ENCODE data around the gene JUP.

Gene JUP

GRCh38 chr17:41782142-41782541 is 4.4 kb downstream of the JUP start:
- TF ChIP-seq RAD21 (IDR thresholded peaks at IDR 0.05; ENCODE audit: low read depth) (no peak), CEBPB (IDR thresholded peaks at IDR 0.05) (no peak), TCF12 (IDR thresholded peaks at IDR 0.05; ENCODE audit: low read depth) (no peak), TAF1 (IDR thresholded peaks at IDR 0.05; ENCODE audit: low read depth) (no peak), TEAD4 (IDR thresholded peaks at IDR 0.05) (no peak), EGR1 (IDR thresholded peaks at IDR 0.05) (no peak), MAX (IDR thresholded peaks at IDR 0.05) (no peak)

- TF ChIP-seq ZBTB7A (IDR thresholded peaks at IDR 0.05; ENCODE audit: low read depth) = no peak
- TF ChIP-seq RAD21 (IDR thresholded peaks at IDR 0.05; ENCODE audit: low read depth) = no peak
These were observed 5.0 kb downstream of the JUP start for GRCh38 chr17:41781404-41782110.

GRCh38 chr17:41779954-41780353 is 6.6 kb downstream of the JUP start:
- TF ChIP-seq TEAD4 (IDR thresholded peaks at IDR 0.05) = no peak
- no peak for TF ChIP-seq MAX (IDR thresholded peaks at IDR 0.05)
- no peak for TF ChIP-seq EP300 (IDR thresholded peaks at IDR 0.05; ENCODE audit: borderline replicate concordance)
- no peak for TF ChIP-seq TCF12 (IDR thresholded peaks at IDR 0.05; ENCODE audit: low read depth)
- no peak for TF ChIP-seq FOXM1 (IDR thresholded peaks at IDR 0.05; ENCODE audit: borderline replicate concordance, low read depth)
- TF ChIP-seq CREB1 (IDR thresholded peaks at IDR 0.05; ENCODE audit: low read depth) = no peak

GRCh38 chr17:41777574-41778188 is 8.8 kb downstream of the JUP start:
- TF ChIP-seq EGR1 (IDR thresholded peaks at IDR 0.05) (peak; percentile 25; the same call in 1 of the 2 replicates), NFIC (IDR thresholded peaks at IDR 0.05) (peak; percentile 88), MAX (IDR thresholded peaks at IDR 0.05) (no peak), TCF12 (IDR thresholded peaks at IDR 0.05; ENCODE audit: low read depth) (peak; percentile 84), CREB1 (IDR thresholded peaks at IDR 0.05; ENCODE audit: low read depth) (peak; percentile 56; the same call in 1 of the 2 replicates), ZBTB7A (IDR thresholded peaks at IDR 0.05; ENCODE audit: low read depth) (peak; percentile 76; the same call in 1 of the 2 replicates), EP300 (IDR thresholded peaks at IDR 0.05; ENCODE audit: borderline replicate concordance) (peak; percentile 90), TEAD4 (IDR thresholded peaks at IDR 0.05) (peak; percentile 75; the same call in 1 of the 2 replicates), CEBPB (IDR thresholded peaks at IDR 0.05) (no peak; the same call in 1 of the 2 replicates), FOXM1 (IDR thresholded peaks at IDR 0.05; ENCODE audit: borderline replicate concordance, low read depth) (peak; percentile 70)

GRCh38 chr17:41777157-41777573 is 9.3 kb downstream of the JUP start:
- no peak for TF ChIP-seq USF1 (IDR thresholded peaks at IDR 0.05)
- TF ChIP-seq YY1 (IDR thresholded peaks at IDR 0.05; ENCODE audit: low read depth) = peak; percentile 76; the same call in 1 of the 2 replicates
- TF ChIP-seq ZBTB7A (IDR thresholded peaks at IDR 0.05; ENCODE audit: low read depth) = peak; percentile 1; the same call in 1 of the 2 replicates
- TF ChIP-seq RAD21 (IDR thresholded peaks at IDR 0.05; ENCODE audit: low read depth) = peak; percentile 76
- peak; percentile 86 for TF ChIP-seq FOXM1 (IDR thresholded peaks at IDR 0.05; ENCODE audit: borderline replicate concordance, low read depth)
- TF ChIP-seq CEBPB (IDR thresholded peaks at IDR 0.05) = no peak
- peak; percentile 84 for TF ChIP-seq NFIC (IDR thresholded peaks at IDR 0.05)
- TF ChIP-seq EP300 (IDR thresholded peaks at IDR 0.05; ENCODE audit: borderline replicate concordance) = peak; percentile 96
- peak; percentile 89 for TF ChIP-seq MAX (IDR thresholded peaks at IDR 0.05)
- no peak for TF ChIP-seq TAF1 (IDR thresholded peaks at IDR 0.05; ENCODE audit: low read depth)
- peak; percentile 100 for TF ChIP-seq TEAD4 (IDR thresholded peaks at IDR 0.05)
- peak; percentile 98 for TF ChIP-seq TCF12 (IDR thresholded peaks at IDR 0.05; ENCODE audit: low read depth)
- no peak for TF ChIP-seq REST (IDR thresholded peaks at IDR 0.05; ENCODE audit: low read depth)
- no peak for TF ChIP-seq CREB1 (IDR thresholded peaks at IDR 0.05; ENCODE audit: low read depth)
- no peak for TF ChIP-seq EGR1 (IDR thresholded peaks at IDR 0.05)

GRCh38 chr17:41775394-41776226 is 10.9 kb downstream of the JUP start:
- TF ChIP-seq CREB1 (IDR thresholded peaks at IDR 0.05; ENCODE audit: low read depth) (no peak), CEBPB (IDR thresholded peaks at IDR 0.05) (no peak), YY1 (IDR thresholded peaks at IDR 0.05; ENCODE audit: low read depth) (no peak), EP300 (IDR thresholded peaks at IDR 0.05; ENCODE audit: borderline replicate concordance) (peak; percentile 73), RAD21 (IDR thresholded peaks at IDR 0.05; ENCODE audit: low read depth) (no peak; the same call in 1 of the 2 replicates), EGR1 (IDR thresholded peaks at IDR 0.05) (no peak), TEAD4 (IDR thresholded peaks at IDR 0.05) (0 out of 2 replicates have a peak, but pooled peaks have one; percentile 12), NFIC (IDR thresholded peaks at IDR 0.05) (peak; percentile 38), MAX (IDR thresholded peaks at IDR 0.05) (no peak), REST (IDR thresholded peaks at IDR 0.05; ENCODE audit: low read depth) (no peak), TAF1 (IDR thresholded peaks at IDR 0.05; ENCODE audit: low read depth) (no peak), ZBTB7A (IDR thresholded peaks at IDR 0.05; ENCODE audit: low read depth) (peak; percentile 77), FOXM1 (IDR thresholded peaks at IDR 0.05; ENCODE audit: borderline replicate concordance, low read depth) (0 out of 2 replicates have a peak, but pooled peaks have one; percentile 29), USF1 (IDR thresholded peaks at IDR 0.05) (no peak), TCF12 (IDR thresholded peaks at IDR 0.05; ENCODE audit: low read depth) (peak; percentile 79)
